Transverse colon (tissue), 4 donors: Measurements from ENCODE around the gene TNRC18. TPM values are rescaled to one million over a fixed set of nuclear protein-coding genes. Genes with fewer than 3 reads are reported as not detected.
"Not testable (repeated sequence)": the region's sequence is repeated elsewhere in the genome, so short reads cannot be mapped to it uniquely, and the experiment has no call there.

Experiments
- DNase-seq: peaks from one replicate; pipeline ENCODE4 v3.0.0-alpha.2; 2019
- H3K27ac ChIP-seq, 4 donors: fragments of 200-600 bp; sonication (generic); 2 replicates each; pipeline ENCODE4 v1.5.1; 2016 to 2018; ENCODE audit warnings: inconsistent platforms in 4 of 4
- H3K27me3 ChIP-seq: fragments of 200-600 bp; sonication (generic); 2 replicates; pipeline ENCODE4 v1.5.1; 2017; ENCODE audit warnings: inconsistent platforms
- H3K36me3 ChIP-seq, 4 donors: fragments of 200-600 bp; sonication (generic); 2 replicates each; pipeline ENCODE4 v1.5.1; 2017 to 2019; ENCODE audit warnings: inconsistent platforms in 4 of 4
- H3K4me1 ChIP-seq, 4 donors: fragments of 200-600 bp; sonication (generic); 2 replicates each; pipeline ENCODE4 v1.5.1; 2017 to 2020; ENCODE audit warnings: inconsistent platforms in 4 of 4
- H3K4me3 ChIP-seq, 4 donors: fragments of 200-600 bp; sonication (generic); 1 replicate in 1 of 4; 2 replicates in 3 of 4; pipeline versions ENCODE4 v1.5.1 to v1.6.1; 2017 to 2019; ENCODE audit warnings: inconsistent platforms in 4 of 4
- H3K9me3 ChIP-seq, 2 donors: fragments of 200-600 bp; sonication (generic); 2 replicates each; pipeline ENCODE4 v1.5.1; 2017 to 2019; ENCODE audit warnings: inconsistent platforms in 2 of 2
- CTCF ChIP-seq, 5 experiments: fragments of 200-600 bp in 3 of 5; fragments of 450-650 bp in 2 of 5; sonication (generic) in 3 of 5; IDR thresholded peaks; 1 replicate in 2 of 5; 2 replicates in 3 of 5; pipeline ENCODE4 v1.5.1; 2016 to 2017; ENCODE audit warnings: antibody characterized with exemption in 5 of 5, inconsistent platforms in 3 of 5, mild to moderate bottlenecking in 2 of 5, moderate library complexity in 1 of 5
- EP300 ChIP-seq: sonication (generic); formaldehyde crosslinking; IDR thresholded peaks from one replicate; pipeline ENCODE4 v1.6.1; 2017; ENCODE audit warnings: antibody characterized with exemption, low read depth
- POLR2A ChIP-seq: fragments of 450-650 bp; IDR thresholded peaks from one replicate; pipeline ENCODE4 v1.6.1; 2016; ENCODE audit warnings: antibody characterized with exemption, mild to moderate bottlenecking, moderate library complexity
- POLR2AphosphoS5 ChIP-seq, 3 donors: sonication (generic); formaldehyde crosslinking; IDR thresholded peaks; one replicate each; pipeline ENCODE4 v1.6.1; 2016; ENCODE audit warnings: antibody characterized with exemption in 3 of 3
- WGBS, 2 donors: methylation state at CpG; one replicate each; pipeline ENCODE4 v1.1.5; 2018; ENCODE audit warnings: low coverage in 1 of 2; 5-methylcytosine and 5-hydroxymethylcytosine counted together
- in situ Hi-C, 4 donors: fragments of 200-750 bp; cut with MboI; loops; one replicate each; pipeline versions ENCODE4 v1.15.0 to v1.15.1; 2017; ENCODE audit warnings: low sequenced_read_pairs in 3 of 4, low pct_ligation_motif_present in 1 of 4, low pct_unique_long_range_greater_than_20kb in 1 of 4
- intact Hi-C: fragments of 100-400 bp; cut with DNase I; formaldehyde crosslinking; loops from one replicate; pipeline ENCODE4 v1.15.1; 2023; ENCODE audit warnings: low total_unique reads
- total RNA-seq, 4 donors: library from RNA; depleted of rRNA; stranded (reverse); fragments of >200 nt; gene quantifications; one replicate each; pipeline ENCODE4 v1.1.0, GENCODE V29; 2016

The TNRC18 gene
- total RNA-seq, 4 donors from 2014 or later = 91.2 to 430 (median 175) TPM

- in situ Hi-C loops (no loop called here), intact Hi-C loops (no loop called here)
- Histone ChIP-seq H3K27ac (no peak overlapping the region), H3K27me3 (peaks cover 5% of the 10 kb centered on the region), H3K9me3 (no peaks in the 10 kb centered on the region), H3K36me3 (no peaks in the 10 kb centered on the region), H3K4me3 (no peak overlapping the region), H3K4me1 (peaks cover 0 to 20% (median 13%) of the 10 kb centered on the region in 4 donors)
- 67 to 76% methylated on average over 7 of the region's 7 CpGs for WGBS, 2 donors
- DNase-seq = no peak
- TF ChIP-seq POLR2AphosphoS5 (IDR thresholded peaks at IDR 0.05) = no peak
- no peak for TF ChIP-seq POLR2A
- no peak for TF ChIP-seq CTCF (IDR thresholded peaks at IDR 0.05)
- no peak for TF ChIP-seq EP300
Measured at GRCh38 chr7:5278766-5279165, 144.9 kb downstream of the TNRC18 start.

GRCh38 chr7:5276611-5277010 is 147.0 kb downstream of the TNRC18 start:
- WGBS, 2 donors = 85% methylated on average over 15 of the region's 15 CpGs; no CpG with 5 or more reads in 1 of the 2 donors
- TF ChIP-seq POLR2AphosphoS5 (IDR thresholded peaks at IDR 0.05) (no peak), EP300 (no peak), CTCF (IDR thresholded peaks at IDR 0.05) (no peak), POLR2A (no peak)
- Histone ChIP-seq H3K27ac (no peak overlapping the region), H3K4me3 (no peak overlapping the region), H3K9me3 (no peaks in the 10 kb centered on the region), H3K4me1 (peaks cover 0 to 18% (median 6%) of the 10 kb centered on the region in 4 donors), H3K36me3 (no peaks in the 10 kb centered on the region), H3K27me3 (no peaks in the 10 kb centered on the region)
- intact Hi-C loops = no loop called here
- in situ Hi-C loops = no loop called here
- no peak for DNase-seq

- H3K27me3 ChIP-seq, H3K4me3 ChIP-seq, in situ Hi-C loops, H3K9me3 ChIP-seq, DNase-seq, H3K27ac ChIP-seq, H3K36me3 ChIP-seq, intact Hi-C loops: not testable (repeated sequence)
- peaks cover 0 to 18% (median 6%) of the 10 kb centered on the region in 4 donors for H3K4me1 ChIP-seq
- 84% methylated on average over 14 of the region's 14 CpGs; no CpG with 5 or more reads in 1 of the 2 donors for WGBS, 2 donors
Measured at GRCh38 chr7:5276123-5276522, 147.5 kb downstream of the TNRC18 start.

GRCh38 chr7:5275510-5275909 is 148.1 kb downstream of the TNRC18 start:
- DNase-seq = peak; percentile 45
- Histone ChIP-seq H3K27ac (peak overlapping the region in 2 of 4 donors; percentile 41 to 60), H3K4me1 (peaks cover 0 to 18% (median 6%) of the 10 kb centered on the region in 4 donors)
- intact Hi-C loops, H3K9me3 ChIP-seq, H3K36me3 ChIP-seq, H3K4me3 ChIP-seq, H3K27me3 ChIP-seq, in situ Hi-C loops: not testable (repeated sequence)
- WGBS, 2 donors = 44 to 46% methylated on average over 3 to 9 of the region's 10 CpGs

GRCh38 chr7:5274985-5275431 is 148.6 kb downstream of the TNRC18 start:
- H3K9me3 ChIP-seq, H3K4me3 ChIP-seq, in situ Hi-C loops, H3K27me3 ChIP-seq, intact Hi-C loops, H3K36me3 ChIP-seq: not testable (repeated sequence)
- H3K27ac ChIP-seq = peak overlapping the region in 2 of 4 donors; percentile 41 to 60
- DNase-seq = peak; percentile 51
- H3K4me1 ChIP-seq = peaks cover 0 to 18% (median 6%) of the 10 kb centered on the region in 4 donors
- 28% methylated on average over 8 of the region's 11 CpGs; no CpG with 5 or more reads in 1 of the 2 donors for WGBS, 2 donors

GRCh38 chr7:5274441-5274840 is 149.2 kb downstream of the TNRC18 start:
- in situ Hi-C loops = no loop called here
- no peak overlapping the region for H3K4me3 ChIP-seq
- no peaks in the 10 kb centered on the region for H3K27me3 ChIP-seq
- intact Hi-C loops = no loop called here
- no peak for DNase-seq
- peaks cover 0 to 18% (median 6%) of the 10 kb centered on the region in 4 donors for H3K4me1 ChIP-seq
- TF ChIP-seq CTCF (IDR thresholded peaks at IDR 0.05) = no peak
- no peak for TF ChIP-seq POLR2AphosphoS5 (IDR thresholded peaks at IDR 0.05)
- TF ChIP-seq POLR2A = no peak
- TF ChIP-seq EP300 = no peak
- 70% methylated on average over 7 of the region's 7 CpGs; no CpG with 5 or more reads in 1 of the 2 donors for WGBS, 2 donors
- no peaks in the 10 kb centered on the region for H3K9me3 ChIP-seq
- H3K27ac ChIP-seq = peak overlapping the region in 2 of 4 donors; percentile 60
- H3K36me3 ChIP-seq = no peaks in the 10 kb centered on the region

- peak; percentile 61 for DNase-seq
- in situ Hi-C loops, H3K4me3 ChIP-seq, H3K9me3 ChIP-seq, intact Hi-C loops, H3K36me3 ChIP-seq, H3K27me3 ChIP-seq: not testable (repeated sequence)
- Histone ChIP-seq H3K4me1 (peaks cover 0 to 18% (median 6%) of the 10 kb centered on the region in 4 donors), H3K27ac (peak overlapping the region; percentile 12 to 60 (median 44))
- 27 to 34% methylated on average over 7 to 18 of the region's 18 CpGs for WGBS, 2 donors
Measured at GRCh38 chr7:5273831-5274405, 149.7 kb downstream of the TNRC18 start.
